GM10266 (cell line): Measurements from ENCODE around the gene RNF38.
"Not testable (repeated sequence)": the region's sequence is repeated elsewhere in the genome, so short reads cannot be mapped to it uniquely, and the experiment has no call there.

Source experiments
- DNase-seq: peaks from one replicate; pipeline ENCODE4 v3.0.0; 2012; ENCODE audit errors: extremely low spot score
- CTCF ChIP-seq: IDR thresholded peaks from 2 replicates; pipeline ENCODE4 v1.5.1; 2012; ENCODE audit warnings: mild to moderate bottlenecking, low read depth; ENCODE audit not compliant: control insufficient read depth, insufficient read depth; ENCODE audit errors: missing control alignments

Gene RNF38

GRCh38 chr9:36392489-36392888, 7.6 kb downstream of the RNF38 start:
- TF ChIP-seq CTCF = no peak
- no peak for DNase-seq

- no peak for DNase-seq
- TF ChIP-seq CTCF = no peak
Measured at GRCh38 chr9:36389590-36389989, 10.5 kb downstream of the RNF38 start.

- not testable (repeated sequence) for DNase-seq
Measured at GRCh38 chr9:36386396-36386965, 13.6 kb downstream of the RNF38 start.

GRCh38 chr9:36382484-36382883, 17.6 kb downstream of the RNF38 start:
- DNase-seq = no peak
- no peak for TF ChIP-seq CTCF

GRCh38 chr9:36364577-36364976, 35.5 kb downstream of the RNF38 start:
- no peak for DNase-seq

GRCh38 chr9:36363448-36363847, 36.6 kb downstream of the RNF38 start:
- no peak for TF ChIP-seq CTCF
- DNase-seq = no peak

More at GRCh38 chr9:36364577-36364976, 35.5 kb downstream of the RNF38 start:
- TF ChIP-seq CTCF = no peak

GRCh38 chr9:36358486-36358885, 41.6 kb downstream of the RNF38 start:
- no peak for DNase-seq

More at GRCh38 chr9:36358486-36358885, 41.6 kb downstream of the RNF38 start:
- TF ChIP-seq CTCF = no peak
